Right renal pelvis (tissue), 4 donors: Measurements from ENCODE around the gene DHCR24. TPM values are rescaled to one million over a fixed set of nuclear protein-coding genes. Genes with fewer than 3 reads are reported as not detected.

Experiments used
- DNase-seq, 4 donors: peaks; one replicate each; pipeline ENCODE4 v3.0.0-alpha.2; 2013; ENCODE audit warnings: low read depth in 4 of 4, low spot score in 3 of 4, missing footprints in 1 of 4
- polyA plus RNA-seq, 4 donors: library from polyadenylated mRNA; unstranded; fragments of 120-200 nt; gene quantifications; one replicate each; pipeline ENCODE4 v1.2.1, GENCODE V29; 2013; ENCODE audit not compliant: insufficient read length in 4 of 4

The DHCR24 gene
- polyA plus RNA-seq, 4 donors: 72.1 to 92.3 (median 79.8) TPM

- no peak for DNase-seq
Measured at GRCh38 chr1:54805466-54805865, 81.5 kb downstream of the DHCR24 start.

GRCh38 chr1:54804471-54805132, 82.4 kb downstream of the DHCR24 start:
- no peak for DNase-seq

- DNase-seq: no peak
Measured at GRCh38 chr1:54803761-54804470, 83.1 kb downstream of the DHCR24 start.

- no peak for DNase-seq
Measured at GRCh38 chr1:54800899-54801759, 85.9 kb downstream of the DHCR24 start, which contains the start of gene TTC22. TTC22 (minus strand) TSS chr1:54801323; CDS start chr1:54801163, 160 bp downstream.

GRCh38 chr1:54800041-54800898, 86.7 kb downstream of the DHCR24 start:
- DNase-seq: no peak

Other genes with a start within 250 kb of the DHCR24 start
- 1 to 10 TPM; 3.7 to 6.5 (median 4.7) TPM for gene MROH7, start 245.4 kb downstream of the DHCR24 start, polyA plus RNA-seq
- gene TTC4, start 171.3 kb downstream of the DHCR24 start, polyA plus RNA-seq: 10 to 100 TPM; 30.1 to 36.9 (median 34.8) TPM
- 10 to 100 TPM; 11.1 to 11.4 (median 11.2) TPM for gene PARS2, start 122.7 kb downstream of the DHCR24 start, polyA plus RNA-seq
- gene TTC22, start 85.9 kb downstream of the DHCR24 start, polyA plus RNA-seq: 1 to 10 TPM; 5.0 to 7.0 (median 6.7) TPM
- 1 to 10 TPM; 1.2 to 1.8 (median 1.5) TPM for gene TMEM61, start 93.4 kb upstream of the DHCR24 start, polyA plus RNA-seq
- gene BSND, start 111.7 kb upstream of the DHCR24 start, polyA plus RNA-seq: 1 to 10 TPM; 4.2 to 5.7 (median 5.2) TPM
- gene PCSK9, start 152.4 kb upstream of the DHCR24 start, polyA plus RNA-seq: 1 to 10 TPM; 1.4 to 2.3 (median 1.7) TPM